GM12865 (cell line): Measurements from ENCODE around the gene GALNT5.
"Not testable (repeated sequence)": the region's sequence is repeated elsewhere in the genome, so short reads cannot be mapped to it uniquely, and the experiment has no call there.

ENCODE experiments used
- DNase-seq: peaks from one replicate; pipeline ENCODE4 v3.0.0; 2010; ENCODE audit warnings: low read depth
- H3K4me3 ChIP-seq: 2 replicates; pipeline ENCODE4 v1.5.1; 2011; ENCODE audit warnings: mild to moderate bottlenecking, low read depth, low read length, control low read depth
- TF ChIP-seq, protein P1 (sequence below): IDR thresholded peaks from 2 replicates; pipeline ENCODE4 v1.5.1; 2011; ENCODE audit warnings: low read length, control low read depth, low read depth, inconsistent platforms; ENCODE audit not compliant: insufficient read depth; ENCODE audit errors: missing control alignments

Gene GALNT5

DNA sequence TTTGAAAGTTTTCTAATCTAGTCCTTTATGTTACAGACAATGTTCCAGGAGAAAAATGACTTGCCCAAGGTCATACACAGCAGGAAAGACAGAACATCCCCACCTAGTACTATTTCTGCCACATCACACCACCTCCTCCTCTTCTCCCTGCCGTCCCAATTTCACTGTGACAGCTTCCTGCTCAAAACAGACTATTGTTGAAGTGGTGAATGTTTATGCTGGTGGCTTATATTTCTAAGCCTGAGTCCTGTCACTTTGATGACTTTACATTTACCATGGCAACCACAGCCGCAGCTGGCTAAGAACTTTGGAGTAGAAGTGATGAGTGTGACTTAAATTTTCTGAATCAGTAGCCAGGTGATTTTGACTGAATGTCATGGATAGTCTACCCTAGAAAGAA is 10.0 kb downstream of the GALNT5 start:
- TF ChIP-seq, protein P1, sequence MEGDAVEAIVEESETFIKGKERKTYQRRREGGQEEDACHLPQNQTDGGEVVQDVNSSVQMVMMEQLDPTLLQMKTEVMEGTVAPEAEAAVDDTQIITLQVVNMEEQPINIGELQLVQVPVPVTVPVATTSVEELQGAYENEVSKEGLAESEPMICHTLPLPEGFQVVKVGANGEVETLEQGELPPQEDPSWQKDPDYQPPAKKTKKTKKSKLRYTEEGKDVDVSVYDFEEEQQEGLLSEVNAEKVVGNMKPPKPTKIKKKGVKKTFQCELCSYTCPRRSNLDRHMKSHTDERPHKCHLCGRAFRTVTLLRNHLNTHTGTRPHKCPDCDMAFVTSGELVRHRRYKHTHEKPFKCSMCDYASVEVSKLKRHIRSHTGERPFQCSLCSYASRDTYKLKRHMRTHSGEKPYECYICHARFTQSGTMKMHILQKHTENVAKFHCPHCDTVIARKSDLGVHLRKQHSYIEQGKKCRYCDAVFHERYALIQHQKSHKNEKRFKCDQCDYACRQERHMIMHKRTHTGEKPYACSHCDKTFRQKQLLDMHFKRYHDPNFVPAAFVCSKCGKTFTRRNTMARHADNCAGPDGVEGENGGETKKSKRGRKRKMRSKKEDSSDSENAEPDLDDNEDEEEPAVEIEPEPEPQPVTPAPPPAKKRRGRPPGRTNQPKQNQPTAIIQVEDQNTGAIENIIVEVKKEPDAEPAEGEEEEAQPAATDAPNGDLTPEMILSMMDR, result no peak
- no peak for DNase-seq

DNA sequence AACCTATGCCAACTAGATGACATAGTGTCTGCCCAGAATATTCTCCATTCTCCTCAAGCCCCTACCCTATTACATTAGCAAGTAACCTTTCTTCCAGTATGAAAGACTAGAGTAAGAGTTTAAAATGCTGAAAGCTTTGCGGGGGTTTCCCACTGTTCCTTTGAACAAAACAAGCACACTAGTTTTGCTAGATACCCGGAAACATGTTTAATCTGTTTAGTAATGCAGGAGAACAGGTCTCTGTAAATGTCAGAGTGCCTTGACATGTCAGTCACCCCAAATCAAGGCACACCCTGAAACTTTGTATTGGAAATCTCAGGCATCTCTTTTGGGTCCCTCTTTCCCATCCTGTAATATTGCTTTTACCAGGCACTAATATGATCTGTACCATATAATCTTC is 11.6 kb downstream of the GALNT5 start:
- DNase-seq, result no peak
- TF ChIP-seq, protein P1, result no peak

More for the DNA sequence above, 10.0 kb downstream of the GALNT5 start:
- no peak overlapping the region for H3K4me3 ChIP-seq

DNA sequence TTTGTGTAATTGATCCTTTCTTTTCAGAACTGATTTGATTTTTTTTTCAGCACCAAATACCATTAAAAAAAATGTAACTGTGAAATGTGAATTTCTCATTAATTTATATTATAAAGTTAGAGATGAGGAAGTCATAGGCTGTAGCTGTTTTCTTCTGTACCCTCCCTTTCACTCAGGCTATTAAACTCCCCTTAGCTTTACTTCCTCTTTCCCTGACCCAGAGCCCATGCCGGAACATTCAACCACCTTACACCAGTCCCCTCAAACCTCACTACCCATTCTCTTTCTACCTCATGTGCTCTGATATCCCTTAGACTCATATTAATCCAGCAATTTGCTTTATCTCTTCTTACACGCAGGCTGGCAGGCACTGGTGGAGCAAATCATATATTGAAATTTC is 12.4 kb downstream of the GALNT5 start:
- DNase-seq, result no peak
- no peak overlapping the region for H3K4me3 ChIP-seq
- TF ChIP-seq, protein P1, result no peak

More for the DNA sequence above, 11.6 kb downstream of the GALNT5 start:
- H3K4me3 ChIP-seq, result no peak overlapping the region

DNA sequence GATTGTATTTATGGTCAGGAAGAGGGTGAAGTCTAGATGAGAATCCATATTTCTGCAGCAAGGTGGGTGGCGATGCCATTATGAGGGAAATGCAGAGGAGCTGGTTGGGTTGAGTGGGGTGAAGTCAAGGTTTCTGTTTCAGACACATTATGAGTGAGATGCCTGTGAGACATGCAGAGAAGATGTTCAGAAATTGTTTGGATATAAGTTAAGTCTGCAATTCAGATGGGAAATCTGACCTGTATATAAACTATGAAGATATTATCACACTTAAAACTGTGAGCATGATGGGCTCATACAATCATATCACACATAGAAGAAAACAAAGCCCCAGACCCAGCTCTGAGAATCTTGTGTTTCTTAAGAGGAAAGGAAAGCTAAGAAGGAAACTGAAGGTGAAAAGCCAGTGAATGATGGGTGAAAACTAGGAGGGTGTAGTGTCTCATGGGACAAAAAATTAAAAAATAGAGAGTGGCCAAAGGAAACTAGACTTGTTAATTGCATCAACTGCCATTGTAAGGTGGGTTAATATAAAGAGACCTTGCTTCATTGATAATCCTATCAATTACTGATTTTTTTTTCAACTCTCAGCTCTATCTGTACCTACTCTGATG is 14.2 kb downstream of the GALNT5 start:
- TF ChIP-seq, protein P1, result no peak
- no peak overlapping the region for H3K4me3 ChIP-seq
- no peak for DNase-seq

GRCh38 chr2:157279311-157279710 is 21.8 kb downstream of the GALNT5 start:
- not testable (repeated sequence) for DNase-seq

GRCh38 chr2:157281316-157281715 is 23.8 kb downstream of the GALNT5 start:
- TF ChIP-seq, protein P1, result no peak
- DNase-seq, result no peak

More at GRCh38 chr2:157279311-157279710, 21.8 kb downstream of the GALNT5 start:
- H3K4me3 ChIP-seq, result not testable (repeated sequence)

GRCh38 chr2:157283468-157283867 is 26.0 kb downstream of the GALNT5 start:
- TF ChIP-seq, protein P1, result no peak
- no peak for DNase-seq
- no peak overlapping the region for H3K4me3 ChIP-seq

More at GRCh38 chr2:157281316-157281715, 23.8 kb downstream of the GALNT5 start:
- no peak overlapping the region for H3K4me3 ChIP-seq
